GM08714 (cell line): Measurements from ENCODE around the gene GALR2.

Experiments
- H3K4me3 ChIP-seq: fragments of 200-500 bp; sonication (Bioruptor generic); 2 replicates; pipeline ENCODE4 v1.5.1; 2014; ENCODE audit warnings: mild to moderate bottlenecking, low read length, inconsistent platforms
- ZNF274 ChIP-seq: IDR thresholded peaks from 2 replicates; pipeline ENCODE4 v1.6.1; 2012; ENCODE audit warnings: mild to moderate bottlenecking, low read depth, low read length

The GALR2 gene

GRCh38 chr17:76082326-76083251 is 8.0 kb downstream of the GALR2 start:
- TF ChIP-seq ZNF274, result no peak
- H3K4me3 ChIP-seq, result no peak overlapping the region

- no peak overlapping the region for H3K4me3 ChIP-seq
- TF ChIP-seq ZNF274, result no peak
These were observed 9.1 kb downstream of the GALR2 start for GRCh38 chr17:76083536-76084182.

- no peak for TF ChIP-seq ZNF274
- H3K4me3 ChIP-seq, result no peak overlapping the region
These were observed 10.6 kb downstream of the GALR2 start for GRCh38 chr17:76085066-76085730.

DNA sequence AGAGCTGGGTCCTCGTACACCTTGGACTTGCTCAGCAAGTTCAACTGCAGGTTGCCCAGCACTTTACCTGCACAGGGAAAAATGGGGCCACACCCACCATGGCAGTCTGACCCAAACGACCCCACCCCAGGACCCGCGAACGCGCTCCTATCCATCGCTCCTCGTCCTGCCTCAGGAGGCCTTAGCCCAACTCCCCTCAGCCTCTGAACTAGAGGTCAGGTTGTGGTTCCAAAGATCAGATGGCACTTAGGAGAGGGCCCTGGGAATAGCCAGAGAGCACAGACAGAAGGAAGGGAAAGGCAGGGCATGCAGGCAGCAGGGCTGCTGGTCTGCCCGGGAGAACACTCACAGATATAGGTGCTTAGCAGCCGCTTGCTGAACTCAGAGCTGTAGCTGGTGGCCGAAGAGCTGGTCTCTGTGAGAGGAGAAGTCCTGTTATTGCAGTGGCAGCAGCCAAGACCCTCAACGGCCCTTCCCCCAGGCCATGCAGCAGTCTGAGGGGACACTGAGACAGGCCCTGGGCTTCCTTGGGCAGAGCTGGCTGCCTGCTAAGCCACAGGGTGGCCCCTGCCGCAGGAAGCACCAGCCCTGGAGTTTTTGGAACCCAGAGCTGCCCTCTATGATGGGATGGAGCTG is 11.3 kb downstream of the GALR2 start:
- H3K4me3 ChIP-seq, result no peak overlapping the region
- no peak for TF ChIP-seq ZNF274

DNA sequence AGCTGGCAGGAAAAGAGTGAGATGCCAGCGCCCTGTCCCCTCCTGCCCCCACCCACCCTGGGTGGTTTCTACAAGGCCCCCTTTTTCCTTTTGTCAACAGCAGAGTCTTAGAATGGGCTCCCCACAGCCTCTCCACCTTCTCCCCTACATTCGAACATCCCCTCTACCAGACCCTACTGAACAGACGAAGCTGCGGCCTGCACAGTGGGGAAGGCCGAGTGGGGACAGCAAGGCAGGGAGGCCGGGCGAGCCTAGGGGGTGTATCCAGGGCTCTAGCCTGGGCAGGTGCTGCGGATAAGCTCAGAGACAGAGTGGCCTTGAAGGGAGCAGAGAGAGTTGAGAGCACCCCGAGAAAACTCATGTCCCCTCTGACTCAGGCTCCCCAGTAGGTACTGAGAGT is 11.8 kb downstream of the GALR2 start:
- H3K4me3 ChIP-seq, result no peak overlapping the region
- no peak for TF ChIP-seq ZNF274

- no peak overlapping the region for H3K4me3 ChIP-seq
- TF ChIP-seq ZNF274, result no peak
These were observed 12.9 kb downstream of the GALR2 start for GRCh38 chr17:76087531-76087930.

GRCh38 chr17:76088041-76088867 is 13.7 kb downstream of the GALR2 start:
- no peak for TF ChIP-seq ZNF274
- H3K4me3 ChIP-seq, result no peak overlapping the region

GRCh38 chr17:76088868-76089576 is 14.4 kb downstream of the GALR2 start:
- H3K4me3 ChIP-seq, result no peak overlapping the region
- no peak for TF ChIP-seq ZNF274

DNA sequence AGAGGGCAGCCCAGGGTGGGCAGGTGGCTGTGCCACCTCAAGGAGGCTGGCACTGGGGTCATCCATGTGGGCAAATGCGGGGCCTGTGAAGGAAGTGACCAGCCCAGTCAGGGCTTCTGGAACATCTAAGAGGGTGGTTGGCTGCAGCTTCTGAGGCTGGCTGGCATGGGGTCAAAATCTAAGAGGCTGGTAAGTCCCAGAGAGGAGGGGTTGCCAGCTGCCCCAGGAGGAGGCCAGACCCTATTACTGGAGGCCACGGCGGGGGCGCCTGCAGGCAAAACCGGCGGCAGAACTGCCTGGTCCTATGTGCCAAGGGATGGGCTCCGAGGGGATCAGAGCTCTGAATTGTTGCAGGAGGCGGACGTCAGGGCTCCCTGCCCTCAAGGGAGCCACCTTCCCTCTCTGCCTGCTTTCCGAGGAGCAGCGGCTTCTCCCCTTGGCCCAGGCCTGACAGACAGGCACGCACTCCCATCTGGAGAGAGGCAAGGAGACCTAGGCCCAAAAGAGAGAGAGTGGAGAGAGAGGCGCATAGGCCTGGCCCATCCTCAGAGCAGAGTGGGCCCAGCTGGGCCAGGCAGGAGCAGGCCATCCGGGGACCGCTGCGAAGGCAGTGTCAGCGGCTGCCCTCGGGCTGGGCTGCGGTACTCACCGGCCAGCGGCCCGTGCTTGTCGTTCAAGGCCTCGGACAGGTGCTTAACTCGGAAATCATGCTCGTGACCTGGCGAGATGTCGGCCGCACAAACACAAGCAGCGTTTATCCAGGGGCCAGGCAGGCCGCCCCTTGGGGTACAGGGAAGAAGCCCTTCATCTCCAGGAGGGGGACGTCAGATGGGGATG is 15.3 kb downstream of the GALR2 start:
- no peak for TF ChIP-seq ZNF274
- no peak overlapping the region for H3K4me3 ChIP-seq

DNA sequence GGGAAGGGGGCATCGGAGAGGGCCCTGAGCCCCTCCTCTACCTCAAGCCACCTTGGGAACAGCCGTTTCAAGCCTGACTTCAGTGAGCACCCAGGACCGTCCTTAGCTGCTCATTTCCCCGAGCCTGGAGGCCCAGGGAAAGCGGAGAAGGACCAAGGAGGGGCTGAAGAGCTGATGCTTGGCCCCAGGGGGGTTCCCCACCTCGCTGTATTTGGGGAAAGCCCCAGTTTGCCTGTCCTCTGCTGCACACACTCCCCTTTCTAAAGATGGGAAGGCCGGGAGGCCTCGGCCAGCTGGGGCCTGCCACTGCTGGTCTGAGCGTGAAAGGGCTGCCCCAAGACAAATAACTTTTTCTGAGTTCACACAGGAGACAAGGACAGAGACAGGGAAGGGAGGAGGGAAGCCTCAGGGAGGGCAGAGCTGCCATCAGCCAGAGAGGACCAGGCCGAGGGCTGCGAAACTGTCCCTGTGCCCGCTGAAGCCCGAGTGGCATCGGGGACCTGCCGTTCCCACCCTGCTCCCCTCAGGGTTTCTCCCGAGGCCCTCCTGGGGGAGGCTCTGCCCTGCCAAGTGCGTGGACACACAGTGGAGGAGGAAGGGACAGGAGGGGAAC is 16.0 kb downstream of the GALR2 start:
- no peak overlapping the region for H3K4me3 ChIP-seq
- no peak for TF ChIP-seq ZNF274

- no peak for TF ChIP-seq ZNF274
- H3K4me3 ChIP-seq, result no peak overlapping the region
These were observed 17.1 kb downstream of the GALR2 start for GRCh38 chr17:76091526-76092286.
